NOMO-1 treated with dmso at 0.1 percent for 144 hours (cell line): ENCODE results near the gene NHS.

Experiments
- DNase-seq: peaks from one replicate; lab custom pipeline; 2025; ENCODE audit not compliant: unreplicated experiment; lab: John Stamatoyannopoulos, UW

Gene NHS

DNA sequence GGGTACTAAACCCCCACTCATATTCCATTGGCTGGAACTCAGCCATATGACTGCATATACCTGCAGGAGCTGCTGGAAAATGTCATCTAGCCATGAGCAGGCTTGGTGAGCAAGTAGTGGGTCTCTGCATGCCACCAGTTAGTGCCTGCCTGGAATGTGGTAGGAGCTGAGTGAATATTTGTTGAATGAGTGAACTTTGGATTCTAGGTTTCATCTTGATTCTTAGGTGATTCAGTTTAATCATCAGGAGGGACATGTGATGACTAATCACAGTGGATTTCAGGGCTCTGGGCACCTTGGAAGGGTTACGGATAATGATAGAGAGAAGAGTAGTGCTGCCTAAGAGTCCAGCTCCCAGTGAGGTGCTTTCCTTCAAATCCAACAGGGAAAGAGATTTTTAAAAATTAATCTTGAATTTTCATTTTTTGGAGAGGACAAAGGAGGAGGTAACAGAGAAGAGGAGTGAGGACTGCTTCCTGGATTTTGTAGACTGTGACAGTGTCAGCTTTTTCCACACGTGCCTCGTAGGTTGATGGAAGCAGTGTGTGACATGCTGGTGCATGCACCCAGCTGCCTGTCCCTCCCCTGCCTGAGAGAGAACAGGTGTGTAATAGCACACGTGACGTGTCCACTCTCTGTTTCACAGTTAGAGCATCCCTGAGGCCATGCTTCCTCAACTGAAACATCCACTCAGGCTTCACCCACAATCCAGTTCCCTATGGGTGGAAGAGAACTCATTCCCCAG is 30.4 kb downstream of the NHS start:
- DNase-seq = no peak

DNA sequence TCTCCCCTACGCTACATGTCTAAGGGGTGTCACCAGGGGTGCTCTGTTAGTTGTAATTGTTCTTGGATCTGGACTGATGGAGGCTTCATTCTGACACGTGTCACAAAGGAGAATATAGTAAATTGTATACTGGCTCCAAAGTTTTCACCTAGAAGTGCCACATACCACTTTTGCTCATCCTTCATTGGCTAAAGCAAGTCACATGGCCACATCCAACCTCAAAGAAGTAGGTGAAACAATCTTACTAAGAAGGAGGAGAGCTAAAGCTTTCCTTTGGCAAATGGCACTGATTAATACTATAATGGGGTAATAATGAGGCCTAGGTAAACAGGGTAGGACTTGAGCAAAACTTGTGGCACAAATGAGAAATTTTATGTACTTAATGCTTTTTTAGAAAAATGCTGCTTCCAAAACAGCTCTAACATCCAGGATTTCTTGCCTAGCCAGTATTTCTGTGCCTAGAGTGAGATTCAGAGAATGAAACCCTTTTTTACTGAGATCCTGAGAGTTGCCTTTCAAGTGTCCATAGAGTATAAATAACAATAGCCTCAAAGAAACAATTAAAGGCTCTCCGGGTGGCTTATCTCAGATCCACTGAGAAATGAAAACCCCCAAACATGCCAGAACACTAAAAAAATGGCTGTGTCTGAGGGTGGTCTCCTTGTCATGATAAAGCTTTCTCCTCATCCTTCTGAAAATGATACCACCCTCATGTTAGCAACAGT is 34.7 kb downstream of the NHS start:
- DNase-seq = no peak

DNA sequence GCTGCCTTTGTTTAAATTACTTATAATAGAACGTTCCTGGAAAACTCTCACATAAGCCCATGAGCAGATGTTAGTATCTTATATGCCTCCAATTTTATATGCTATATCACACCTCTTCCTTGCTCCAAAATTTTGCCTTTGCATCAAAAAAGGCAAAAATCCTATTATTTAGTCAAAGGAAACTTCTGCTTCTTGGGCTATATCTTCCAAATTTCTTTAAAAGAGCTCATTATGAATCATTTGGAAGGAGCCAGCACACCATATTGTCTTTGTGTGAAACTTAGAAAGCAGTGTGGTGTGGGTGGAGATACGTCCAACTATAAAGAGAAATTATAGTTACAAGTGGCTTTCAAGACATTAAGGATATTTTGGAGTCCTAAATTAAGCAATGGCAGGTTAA is 35.7 kb downstream of the NHS start:
- no peak for DNase-seq

DNA sequence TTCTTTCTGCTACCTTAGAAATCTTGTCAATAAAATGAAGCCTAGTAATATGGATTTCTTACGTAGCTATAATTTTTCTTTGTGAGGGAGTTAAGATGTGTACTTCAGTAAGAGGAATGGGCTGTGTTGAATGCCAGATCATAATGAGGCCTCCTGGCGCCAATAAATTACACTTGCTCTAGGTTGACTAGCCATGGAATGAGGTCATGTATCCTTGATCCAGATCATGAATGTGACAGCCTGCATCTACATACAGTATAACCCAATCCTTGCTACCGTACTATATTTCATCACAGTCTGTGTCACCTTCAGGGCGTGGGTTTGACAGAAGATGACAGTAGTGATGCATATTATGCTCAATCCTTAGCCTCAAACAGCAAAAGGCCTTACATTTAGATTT is 36.2 kb downstream of the NHS start:
- no peak for DNase-seq

DNA sequence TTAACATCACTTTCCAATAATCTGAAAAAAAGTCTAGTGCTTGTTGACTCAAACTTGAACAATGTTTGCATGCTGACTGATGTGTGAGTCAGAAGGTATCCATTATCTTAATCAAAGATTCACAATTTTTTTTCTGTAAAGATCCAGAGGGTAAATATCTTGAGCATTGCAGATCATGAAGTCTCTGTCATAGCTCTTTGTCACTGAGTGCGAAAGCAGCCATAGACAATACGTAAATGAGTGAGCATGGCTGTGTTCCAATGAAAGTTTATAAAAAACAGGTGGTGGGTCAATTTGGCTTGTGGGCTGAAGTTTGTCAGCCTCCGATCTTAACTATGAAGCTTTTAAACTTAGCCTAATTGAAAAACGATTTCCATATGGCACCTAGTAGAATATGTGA is 37.7 kb downstream of the NHS start:
- no peak for DNase-seq

DNA sequence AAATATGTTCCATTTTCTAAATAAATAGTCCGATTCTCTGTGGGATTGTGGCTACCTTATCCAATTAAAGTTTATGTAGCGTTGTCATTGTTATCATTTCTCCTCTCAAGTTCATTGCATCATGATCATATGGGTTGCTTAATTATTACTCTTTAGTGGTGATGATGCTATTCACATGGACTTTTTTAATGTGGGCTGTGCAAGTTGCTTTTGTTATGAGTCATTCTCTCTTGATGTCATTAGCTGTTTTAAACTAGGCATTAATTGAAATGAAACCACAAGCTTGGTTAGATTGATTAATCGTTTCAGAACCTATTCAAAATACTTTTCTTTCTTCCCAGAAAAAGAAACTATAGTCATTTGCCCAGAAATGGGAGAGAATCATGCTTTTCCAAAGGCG is 38.2 kb downstream of the NHS start:
- no peak for DNase-seq

DNA sequence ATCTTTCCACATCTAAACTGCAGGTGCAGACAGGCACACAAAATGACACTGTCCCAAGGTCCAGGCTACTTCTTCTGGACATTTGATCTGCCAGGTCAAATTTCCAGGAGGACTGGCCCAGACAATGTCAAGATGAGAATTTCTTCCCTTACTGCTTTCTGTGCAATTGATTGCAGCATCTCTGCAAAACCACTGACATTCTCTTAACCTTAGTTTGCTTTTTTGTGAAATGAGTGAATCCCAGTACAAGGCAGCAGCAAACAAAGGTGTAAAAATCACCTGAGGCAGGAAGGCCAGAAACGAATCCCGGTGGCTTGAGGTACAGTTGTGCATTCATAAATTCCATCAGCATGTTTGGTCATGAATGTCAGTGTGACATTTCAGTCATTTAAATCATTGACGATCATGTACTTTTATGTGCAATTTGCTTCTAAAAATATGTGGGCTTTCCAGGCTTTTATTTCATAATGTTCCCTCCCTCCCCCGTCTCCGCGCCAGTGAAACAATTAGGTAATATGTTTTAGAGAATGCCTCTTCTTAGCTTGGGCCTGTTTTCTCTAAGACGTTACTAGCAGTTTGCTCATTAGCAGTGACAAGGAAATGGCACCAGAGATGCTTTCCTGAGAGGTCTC is 39.1 kb downstream of the NHS start:
- no peak for DNase-seq

DNA sequence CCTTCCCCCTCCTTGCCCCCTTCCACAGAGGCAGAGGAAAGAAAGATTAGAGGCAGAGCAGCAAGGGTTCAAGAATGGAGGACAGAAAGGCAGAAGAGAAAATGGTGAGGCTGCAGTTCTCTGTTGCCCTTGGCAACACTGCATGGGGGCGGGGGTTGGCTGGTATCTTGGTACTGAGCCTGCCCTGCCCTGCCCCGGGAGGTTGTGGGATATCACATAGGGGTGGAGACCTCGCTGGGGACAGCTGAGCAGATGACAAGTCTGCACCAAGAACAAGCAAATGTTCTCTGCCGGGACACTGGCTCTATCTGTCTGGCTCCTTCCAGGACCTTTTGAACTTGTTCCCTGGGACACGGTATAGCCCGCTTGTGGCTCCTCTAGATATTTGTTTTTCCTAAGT is 39.8 kb downstream of the NHS start:
- DNase-seq = no peak

DNA sequence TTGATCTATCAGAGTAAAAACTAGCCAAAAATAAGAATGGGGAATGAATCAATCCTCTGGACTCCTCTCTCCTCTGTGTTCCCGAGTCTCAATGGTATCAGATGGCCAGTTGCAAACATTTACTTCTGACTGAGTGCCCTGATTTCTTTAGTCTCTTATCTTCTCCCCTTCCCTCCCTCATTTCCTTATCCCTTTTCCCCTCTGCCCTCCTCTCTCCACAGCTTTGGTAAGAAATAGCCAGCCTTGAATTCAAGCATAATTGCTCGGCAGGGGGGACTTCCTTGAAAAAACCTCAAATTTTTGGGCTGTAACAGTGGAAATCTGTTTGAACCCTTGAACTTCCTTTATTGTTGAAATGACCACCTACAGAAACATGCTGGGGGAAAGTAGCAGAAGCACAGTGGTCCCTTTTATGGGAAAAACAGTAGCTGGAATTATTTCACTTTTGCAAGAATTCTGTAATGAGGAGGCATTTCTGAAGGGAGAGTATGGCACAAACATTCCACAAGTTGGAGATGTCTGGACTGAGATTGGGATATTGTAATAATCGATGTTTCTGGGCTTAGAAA is 40.3 kb downstream of the NHS start:
- no peak for DNase-seq

DNA sequence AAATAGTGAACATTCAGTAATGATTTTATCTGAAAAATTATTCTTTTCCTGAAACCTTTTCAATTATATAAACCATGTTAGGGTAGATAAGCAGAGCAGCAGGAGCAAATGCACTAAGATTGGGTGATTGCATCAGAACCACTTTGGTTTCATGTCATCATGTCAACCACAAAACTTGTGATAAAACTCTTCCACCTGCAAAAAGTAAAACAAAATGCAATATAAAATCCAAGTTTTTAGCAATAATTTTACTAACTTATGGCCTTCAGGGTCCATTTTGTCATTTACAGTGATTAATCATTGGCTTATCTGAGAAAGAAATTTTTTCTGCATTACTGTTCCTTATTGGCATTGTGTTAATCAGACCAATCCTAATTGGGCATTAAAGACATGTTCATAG is 42.4 kb downstream of the NHS start:
- no peak for DNase-seq

DNA sequence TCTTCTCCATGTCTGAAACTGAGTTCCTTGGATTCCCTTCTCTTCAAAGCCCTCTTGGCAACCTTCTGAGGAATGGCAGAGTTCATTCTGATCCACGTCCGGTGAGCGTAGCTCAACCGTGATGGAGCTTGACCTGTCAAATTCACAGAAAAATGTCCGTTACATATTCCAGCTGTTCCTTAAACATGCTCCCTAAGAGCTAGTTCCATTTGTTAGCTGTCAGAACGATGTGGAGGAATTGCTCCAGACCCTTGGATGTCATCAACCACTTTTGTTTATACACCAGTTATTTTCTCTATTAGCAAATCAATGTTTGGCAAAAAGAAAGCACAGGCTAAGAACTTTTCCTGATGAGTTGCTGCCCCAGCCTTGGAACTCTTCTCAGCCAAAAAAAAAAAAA is 50.1 kb downstream of the NHS start:
- DNase-seq = no peak

DNA sequence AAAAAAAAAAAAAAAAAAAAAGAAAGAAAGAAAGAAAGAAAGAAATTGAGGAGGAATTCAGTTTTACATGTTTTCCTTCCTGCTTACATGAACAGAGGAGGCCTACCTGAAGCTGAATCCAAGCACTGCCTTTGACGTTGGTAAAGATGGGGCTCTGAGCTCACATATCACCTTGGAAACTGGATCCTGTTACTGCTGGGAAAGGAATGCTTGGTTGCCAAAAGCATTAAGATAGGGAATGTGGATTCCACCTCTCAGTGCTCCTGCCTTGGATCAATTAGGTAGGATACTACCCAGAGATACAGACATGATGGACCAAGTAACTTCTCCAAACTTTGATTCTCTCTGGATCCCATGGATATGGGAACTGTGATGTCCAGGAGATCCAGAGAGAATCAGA is 50.6 kb downstream of the NHS start:
- DNase-seq = no peak

DNA sequence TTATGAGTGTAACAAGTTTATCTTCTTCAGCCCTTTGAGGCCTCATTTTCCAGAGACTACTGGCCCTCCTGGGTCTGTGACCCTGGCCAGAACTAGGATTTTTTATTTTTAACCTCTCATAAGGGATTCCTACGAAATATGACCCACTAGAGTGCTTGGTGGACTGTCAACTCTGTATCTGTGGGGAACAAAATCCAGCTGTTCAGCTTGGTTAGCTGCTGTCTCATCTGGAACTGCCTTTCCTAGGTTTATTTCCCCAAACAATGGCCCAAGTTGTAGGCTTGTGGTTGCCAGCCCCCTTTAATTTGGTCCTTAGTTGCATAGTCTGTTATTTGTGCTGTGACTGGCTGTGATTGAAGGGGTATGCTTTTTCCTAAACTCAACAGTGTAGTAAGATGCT is 56.2 kb downstream of the NHS start:
- no peak for DNase-seq

DNA sequence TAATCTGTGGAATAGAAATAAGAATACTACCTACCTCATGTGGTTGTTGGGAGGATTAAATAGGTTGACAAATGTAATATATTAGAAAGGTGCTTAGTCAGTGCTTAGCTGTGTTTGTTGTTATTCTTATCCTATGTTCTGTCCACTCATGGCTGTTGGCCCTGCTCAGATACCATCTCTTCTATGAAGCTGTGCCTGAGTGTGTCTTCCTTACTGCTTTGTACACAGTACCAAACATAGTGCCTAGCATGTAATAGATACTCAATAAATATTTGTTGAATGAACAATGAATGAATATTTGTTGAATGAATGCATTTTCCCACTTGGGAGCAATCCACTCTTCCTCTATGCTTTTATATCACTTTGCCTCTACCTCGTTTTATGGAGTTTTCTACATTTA is 57.2 kb downstream of the NHS start:
- no peak for DNase-seq

DNA sequence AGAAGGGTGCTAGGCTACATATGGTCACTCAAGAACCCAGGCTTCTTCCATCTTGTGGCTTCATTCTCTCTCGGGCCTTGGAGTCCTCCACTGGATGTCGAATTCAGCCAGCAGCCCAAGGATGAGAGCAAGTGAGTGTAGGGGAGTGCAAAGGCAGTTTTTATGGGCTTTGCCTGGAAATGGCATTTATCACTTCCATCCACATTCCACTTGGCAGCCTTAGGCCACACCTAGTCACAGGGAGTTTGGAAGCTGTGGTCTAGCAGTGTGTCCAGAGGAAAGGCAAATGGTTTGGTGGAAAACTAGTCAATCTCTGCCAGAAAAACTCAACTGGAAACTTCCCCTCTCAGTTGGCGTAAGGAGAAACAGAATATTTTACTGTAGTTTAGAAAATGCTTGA is 59.0 kb downstream of the NHS start:
- DNase-seq = no peak

DNA sequence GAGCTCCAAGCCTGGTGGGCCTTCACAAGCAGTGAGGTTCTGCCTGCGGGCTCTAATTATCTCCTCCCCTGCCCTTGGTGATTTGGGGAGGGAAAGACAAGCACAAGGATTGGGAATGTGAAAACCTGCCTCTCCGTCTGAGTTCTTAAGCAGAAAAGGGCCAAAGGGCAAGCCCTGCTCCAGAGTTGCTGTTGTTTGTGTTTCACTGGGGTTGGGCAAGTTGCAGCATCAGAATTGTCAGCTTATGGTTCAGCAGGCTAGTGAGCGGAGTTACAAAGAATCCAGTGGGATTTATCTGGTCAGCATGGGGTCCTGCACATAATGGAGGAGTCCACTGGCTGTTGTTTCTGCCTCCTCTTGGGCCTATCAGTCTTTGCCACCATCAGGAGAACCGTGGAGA is 60.5 kb downstream of the NHS start:
- no peak for DNase-seq

DNA sequence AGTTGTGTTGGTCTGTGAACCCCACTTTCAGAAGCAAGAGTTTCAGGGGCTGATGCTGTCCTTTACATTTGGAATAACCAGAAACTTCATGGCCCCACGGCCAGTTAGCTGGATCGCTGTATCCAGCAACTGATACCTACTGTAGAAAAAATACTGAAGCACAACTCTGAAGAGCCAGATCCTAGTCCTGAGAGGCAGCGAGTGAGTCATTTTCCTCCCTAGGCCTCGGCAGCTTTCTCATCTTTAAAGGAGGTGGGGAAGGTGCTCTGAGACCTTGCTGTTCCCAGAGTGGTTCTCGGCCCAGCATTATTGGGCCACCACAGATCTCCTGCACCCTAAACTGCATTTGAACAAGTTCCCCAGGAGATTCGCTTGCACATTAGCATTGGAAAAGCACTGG is 63.2 kb downstream of the NHS start:
- DNase-seq = no peak

DNA sequence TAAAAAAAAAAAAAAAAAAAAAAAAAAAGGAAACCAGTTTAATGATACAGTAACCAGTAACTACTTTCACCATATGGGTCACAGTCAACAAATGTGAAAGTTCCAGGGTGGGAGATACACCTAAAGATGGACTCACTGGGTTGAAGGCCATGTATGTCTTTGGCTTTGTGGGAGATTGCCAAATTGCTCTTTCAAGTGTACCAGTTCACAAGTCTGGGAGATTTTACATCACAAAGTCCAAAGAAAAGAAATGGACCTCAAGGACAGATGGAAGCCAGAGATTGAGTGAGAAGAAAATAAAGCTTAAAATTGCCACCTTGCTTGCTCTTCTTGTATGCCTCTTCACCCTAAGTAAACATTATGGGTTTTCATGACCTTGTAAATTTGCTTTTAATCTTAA is 65.3 kb downstream of the NHS start:
- no peak for DNase-seq

DNA sequence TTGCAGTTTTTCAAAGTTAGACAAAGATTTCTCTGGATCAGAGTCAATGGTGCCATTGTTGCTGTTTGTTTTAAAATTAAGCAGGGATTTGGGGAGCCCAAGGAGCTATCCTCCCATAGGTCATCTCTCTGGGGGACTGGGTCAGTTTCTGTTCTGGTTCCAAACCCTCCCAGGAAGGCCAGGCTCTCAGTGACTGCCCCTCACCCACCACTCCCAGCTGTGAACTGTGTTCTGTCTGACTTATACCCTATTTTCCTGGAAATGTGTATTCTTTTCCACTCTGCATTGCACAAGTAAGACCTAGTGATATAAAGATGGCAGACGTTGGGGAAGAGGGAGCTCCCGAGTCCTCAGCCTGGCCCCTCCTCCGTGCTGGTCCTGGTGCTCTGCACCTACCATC is 65.8 kb downstream of the NHS start:
- DNase-seq = no peak

DNA sequence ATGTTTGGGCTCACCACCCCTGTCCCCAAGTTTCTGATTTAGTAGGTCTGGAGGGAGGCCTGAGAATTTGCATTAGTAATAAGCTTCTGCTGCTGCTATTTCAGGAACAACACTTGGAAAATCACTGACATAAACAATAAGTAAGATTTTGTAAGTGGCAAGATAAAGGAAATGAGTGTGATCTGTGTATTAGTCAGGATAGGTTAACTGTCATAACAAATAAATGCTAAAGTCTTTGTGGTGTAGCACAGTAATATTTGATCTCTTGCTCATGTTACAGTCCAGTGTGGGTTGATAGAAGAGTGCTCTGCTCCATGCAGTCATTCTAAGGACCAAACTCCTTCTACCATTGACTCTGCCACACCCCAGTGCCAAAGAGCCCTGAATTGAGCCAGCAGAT is 67.0 kb downstream of the NHS start:
- no peak for DNase-seq

DNA sequence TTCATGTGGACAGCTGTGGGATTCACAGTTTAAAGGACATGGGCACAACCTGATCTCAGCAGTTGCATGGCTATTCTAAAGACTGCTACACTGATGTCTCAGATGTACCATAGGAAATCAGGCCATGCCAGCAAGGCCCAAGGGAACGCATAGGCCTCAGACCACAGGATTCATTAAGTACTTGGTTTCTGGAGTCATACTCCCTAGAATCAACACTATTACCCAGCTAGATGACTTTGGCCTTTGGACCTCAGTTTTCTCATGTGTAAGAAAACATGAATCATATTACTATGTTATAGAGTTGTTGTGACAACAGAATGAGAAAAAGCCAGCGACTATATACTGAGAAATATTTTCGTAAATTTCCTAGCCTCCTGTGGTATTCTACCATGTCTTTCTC is 67.9 kb downstream of the NHS start:
- DNase-seq = no peak

DNA sequence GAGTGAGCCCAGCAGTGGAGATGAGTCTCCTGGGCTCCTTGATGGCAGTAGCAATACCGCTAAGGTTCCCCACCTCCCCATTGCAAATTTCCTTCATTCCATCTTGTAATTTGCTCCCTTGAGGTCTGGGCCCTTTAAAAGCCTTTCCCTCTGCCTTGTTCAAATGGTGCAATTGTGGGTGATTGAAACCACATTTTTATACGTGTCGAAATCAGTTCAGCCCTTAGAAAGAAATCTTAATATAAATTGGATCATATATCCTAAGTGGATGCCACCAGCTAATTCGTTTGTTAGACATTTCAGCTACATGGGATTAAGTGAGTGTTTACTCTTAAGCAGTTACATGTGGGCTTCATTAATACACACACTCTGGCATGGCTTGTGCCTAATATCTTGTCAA is 68.6 kb downstream of the NHS start:
- no peak for DNase-seq
